SK-N-SH treated with all-trans-retinoic acid at 6 μM for 48 hours (cell line): ENCODE results near the gene DAND5.

Experiments used
- ATAC-seq: fragments of 200-7000 bp; cut with Tn5 transposase; 3 replicates; pipeline ENCODE4 v1.9.1; 2020; ENCODE audit warnings: mild to moderate bottlenecking, moderate library complexity
- ARNTL ChIP-seq: fragments of 450-650 bp; formaldehyde crosslinking; IDR thresholded peaks from 2 replicates; pipeline ENCODE4 v1.5.0; 2020; ENCODE audit warnings: low read depth, mild to moderate bottlenecking, moderate library complexity, borderline replicate concordance
- BACH2 ChIP-seq: fragments of 250-450 bp; sonication (Bioruptor Pico); IDR thresholded peaks from 2 replicates; pipeline ENCODE4 v1.9.0; 2021; ENCODE audit warnings: mild to moderate bottlenecking, borderline replicate concordance
- CSDC2 ChIP-seq: fragments of 250-450 bp; sonication (Bioruptor Pico); IDR thresholded peaks from 2 replicates; pipeline ENCODE4 v1.5.0; 2020; ENCODE audit warnings: mild to moderate bottlenecking, moderate library complexity
- ESRRG ChIP-seq: fragments of 250-450 bp; sonication (Bioruptor Pico); IDR thresholded peaks from 2 replicates; pipeline ENCODE4 v1.6.1; 2021; ENCODE audit warnings: mild to moderate bottlenecking
- GLIS3 ChIP-seq: fragments of 250-450 bp; sonication (Bioruptor Pico); IDR thresholded peaks from 2 replicates; pipeline ENCODE4 v1.5.0; 2020; ENCODE audit warnings: mild to moderate bottlenecking, moderate library complexity
- ISL1 ChIP-seq: fragments of 250-450 bp; sonication (Bioruptor Pico); IDR thresholded peaks from 2 replicates; pipeline ENCODE4 v2.1.2; 2022; ENCODE audit warnings: mild to moderate bottlenecking, moderate library complexity
- OSR1 ChIP-seq: fragments of 250-450 bp; sonication (Bioruptor Pico); IDR thresholded peaks from 2 replicates; pipeline ENCODE4 v1.8.0; 2022; ENCODE audit warnings: moderate library complexity, mild to moderate bottlenecking, inconsistent platforms
- PPARA ChIP-seq: fragments of 250-450 bp; sonication (Bioruptor Pico); IDR thresholded peaks from 2 replicates; pipeline ENCODE4 v1.5.0; 2020; ENCODE audit warnings: mild to moderate bottlenecking, borderline replicate concordance
- SNAI2 ChIP-seq: fragments of 250-450 bp; sonication (Bioruptor Pico); IDR thresholded peaks from 2 replicates; pipeline ENCODE4 v1.5.0; 2020; ENCODE audit warnings: mild to moderate bottlenecking, moderate library complexity
- TCF4 ChIP-seq: fragments of 250-450 bp; sonication (Bioruptor Pico); IDR thresholded peaks from 2 replicates; pipeline ENCODE4 v1.8.0; 2021; ENCODE audit warnings: mild to moderate bottlenecking, moderate library complexity, borderline replicate concordance
- ZC3H10 ChIP-seq: fragments of 250-450 bp; sonication (Bioruptor Pico); IDR thresholded peaks from 2 replicates; pipeline ENCODE4 v1.5.1; 2021; ENCODE audit warnings: mild to moderate bottlenecking, moderate library complexity
- ZFP30 ChIP-seq: fragments of 450-650 bp; formaldehyde crosslinking; IDR thresholded peaks from 2 replicates; pipeline ENCODE4 v1.5.0; 2022; ENCODE audit warnings: mild to moderate bottlenecking, moderate library complexity
- ZNF565 ChIP-seq: fragments of 450-650 bp; formaldehyde crosslinking; conservative IDR thresholded peaks from 2 replicates; pipeline ENCODE4 v1.5.0; 2020; ENCODE audit warnings: low read depth, mild to moderate bottlenecking, moderate library complexity
- ZNF70 ChIP-seq: fragments of 450-650 bp; formaldehyde crosslinking; IDR thresholded peaks from 2 replicates; pipeline ENCODE4 v1.5.0; 2020; ENCODE audit warnings: mild to moderate bottlenecking, moderate library complexity
- ZNF8 ChIP-seq: fragments of 450-650 bp; formaldehyde crosslinking; IDR thresholded peaks from 2 replicates; pipeline ENCODE4 v1.5.0; 2020; ENCODE audit warnings: mild to moderate bottlenecking, moderate library complexity
- TF ChIP-seq, protein P1 (sequence below): fragments of 250-450 bp; sonication (Bioruptor Pico); IDR thresholded peaks from 2 replicates; pipeline ENCODE4 v1.5.0; 2020; ENCODE audit warnings: mild to moderate bottlenecking, moderate library complexity
- TF ChIP-seq, protein P2 (sequence below): fragments of 250-450 bp; sonication (Bioruptor Pico); IDR thresholded peaks from 2 replicates; pipeline ENCODE4 v1.8.0; 2020; ENCODE audit warnings: mild to moderate bottlenecking, moderate library complexity, borderline replicate concordance
- TF ChIP-seq, protein P3 (sequence below): fragments of 250-450 bp; sonication (Bioruptor Pico); IDR thresholded peaks from 2 replicates; pipeline ENCODE4 v1.5.1; 2021; ENCODE audit warnings: mild to moderate bottlenecking, moderate library complexity
- TF ChIP-seq, protein P4 (sequence below): fragments of 250-450 bp; sonication (Bioruptor Pico); IDR thresholded peaks from 2 replicates; pipeline ENCODE4 v1.8.0; 2021; ENCODE audit warnings: low read depth, mild to moderate bottlenecking, moderate library complexity, borderline replicate concordance
- TF ChIP-seq, protein P5 (sequence below): fragments of 250-450 bp; sonication (Bioruptor Pico); IDR thresholded peaks from 2 replicates; pipeline ENCODE4 v1.5.1; 2020; ENCODE audit warnings: low read depth, mild to moderate bottlenecking, moderate library complexity

The DAND5 gene

DNA sequence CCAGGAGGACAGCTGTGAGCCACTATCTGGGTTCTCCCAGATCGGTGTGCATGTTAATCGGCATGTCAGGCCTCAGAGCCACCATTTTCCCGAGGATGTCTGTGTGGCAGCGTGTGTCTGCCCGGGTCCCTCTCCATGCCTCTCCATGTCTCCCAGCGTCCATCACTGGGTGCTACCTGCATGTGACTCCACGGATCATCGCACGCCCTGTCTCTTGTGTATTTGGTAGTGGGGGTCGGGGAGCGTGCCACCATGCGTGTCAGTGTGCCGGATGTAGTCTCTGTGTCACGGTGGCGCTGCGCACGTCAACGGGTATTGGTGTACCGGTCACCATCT, 31.8 kb downstream of the DAND5 start:
- ATAC-seq = no peak
- TF ChIP-seq, protein P1, sequence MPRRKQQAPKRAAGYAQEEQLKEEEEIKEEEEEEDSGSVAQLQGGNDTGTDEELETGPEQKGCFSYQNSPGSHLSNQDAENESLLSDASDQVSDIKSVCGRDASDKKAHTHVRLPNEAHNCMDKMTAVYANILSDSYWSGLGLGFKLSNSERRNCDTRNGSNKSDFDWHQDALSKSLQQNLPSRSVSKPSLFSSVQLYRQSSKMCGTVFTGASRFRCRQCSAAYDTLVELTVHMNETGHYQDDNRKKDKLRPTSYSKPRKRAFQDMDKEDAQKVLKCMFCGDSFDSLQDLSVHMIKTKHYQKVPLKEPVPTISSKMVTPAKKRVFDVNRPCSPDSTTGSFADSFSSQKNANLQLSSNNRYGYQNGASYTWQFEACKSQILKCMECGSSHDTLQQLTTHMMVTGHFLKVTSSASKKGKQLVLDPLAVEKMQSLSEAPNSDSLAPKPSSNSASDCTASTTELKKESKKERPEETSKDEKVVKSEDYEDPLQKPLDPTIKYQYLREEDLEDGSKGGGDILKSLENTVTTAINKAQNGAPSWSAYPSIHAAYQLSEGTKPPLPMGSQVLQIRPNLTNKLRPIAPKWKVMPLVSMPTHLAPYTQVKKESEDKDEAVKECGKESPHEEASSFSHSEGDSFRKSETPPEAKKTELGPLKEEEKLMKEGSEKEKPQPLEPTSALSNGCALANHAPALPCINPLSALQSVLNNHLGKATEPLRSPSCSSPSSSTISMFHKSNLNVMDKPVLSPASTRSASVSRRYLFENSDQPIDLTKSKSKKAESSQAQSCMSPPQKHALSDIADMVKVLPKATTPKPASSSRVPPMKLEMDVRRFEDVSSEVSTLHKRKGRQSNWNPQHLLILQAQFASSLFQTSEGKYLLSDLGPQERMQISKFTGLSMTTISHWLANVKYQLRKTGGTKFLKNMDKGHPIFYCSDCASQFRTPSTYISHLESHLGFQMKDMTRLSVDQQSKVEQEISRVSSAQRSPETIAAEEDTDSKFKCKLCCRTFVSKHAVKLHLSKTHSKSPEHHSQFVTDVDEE = no peak
- TF ChIP-seq TCF4 (no peak), BACH2 (no peak), ZNF70 (CRISPR knock-in tag) (no peak), SNAI2 (CRISPR knock-in tag) (no peak), PPARA (CRISPR knock-in tag) (no peak), ZNF8 (no peak), ZC3H10 (CRISPR knock-in tag) (no peak), CSDC2 (no peak), GLIS3 (CRISPR knock-in tag) (no peak), ISL1 (CRISPR knock-in tag) (no peak), ZNF565 (CRISPR knock-in tag) (no peak), OSR1 (CRISPR knock-in tag) (no peak), ESRRG (CRISPR knock-in tag) (no peak), ARNTL (CRISPR knock-in tag) (no peak), ZFP30 (CRISPR knock-in tag) (no peak)
- TF ChIP-seq, protein P2, sequence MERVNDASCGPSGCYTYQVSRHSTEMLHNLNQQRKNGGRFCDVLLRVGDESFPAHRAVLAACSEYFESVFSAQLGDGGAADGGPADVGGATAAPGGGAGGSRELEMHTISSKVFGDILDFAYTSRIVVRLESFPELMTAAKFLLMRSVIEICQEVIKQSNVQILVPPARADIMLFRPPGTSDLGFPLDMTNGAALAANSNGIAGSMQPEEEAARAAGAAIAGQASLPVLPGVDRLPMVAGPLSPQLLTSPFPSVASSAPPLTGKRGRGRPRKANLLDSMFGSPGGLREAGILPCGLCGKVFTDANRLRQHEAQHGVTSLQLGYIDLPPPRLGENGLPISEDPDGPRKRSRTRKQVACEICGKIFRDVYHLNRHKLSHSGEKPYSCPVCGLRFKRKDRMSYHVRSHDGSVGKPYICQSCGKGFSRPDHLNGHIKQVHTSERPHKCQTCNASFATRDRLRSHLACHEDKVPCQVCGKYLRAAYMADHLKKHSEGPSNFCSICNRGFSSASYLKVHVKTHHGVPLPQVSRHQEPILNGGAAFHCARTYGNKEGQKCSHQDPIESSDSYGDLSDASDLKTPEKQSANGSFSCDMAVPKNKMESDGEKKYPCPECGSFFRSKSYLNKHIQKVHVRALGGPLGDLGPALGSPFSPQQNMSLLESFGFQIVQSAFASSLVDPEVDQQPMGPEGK (CRISPR knock-in tag) = no peak
- TF ChIP-seq, protein P3, sequence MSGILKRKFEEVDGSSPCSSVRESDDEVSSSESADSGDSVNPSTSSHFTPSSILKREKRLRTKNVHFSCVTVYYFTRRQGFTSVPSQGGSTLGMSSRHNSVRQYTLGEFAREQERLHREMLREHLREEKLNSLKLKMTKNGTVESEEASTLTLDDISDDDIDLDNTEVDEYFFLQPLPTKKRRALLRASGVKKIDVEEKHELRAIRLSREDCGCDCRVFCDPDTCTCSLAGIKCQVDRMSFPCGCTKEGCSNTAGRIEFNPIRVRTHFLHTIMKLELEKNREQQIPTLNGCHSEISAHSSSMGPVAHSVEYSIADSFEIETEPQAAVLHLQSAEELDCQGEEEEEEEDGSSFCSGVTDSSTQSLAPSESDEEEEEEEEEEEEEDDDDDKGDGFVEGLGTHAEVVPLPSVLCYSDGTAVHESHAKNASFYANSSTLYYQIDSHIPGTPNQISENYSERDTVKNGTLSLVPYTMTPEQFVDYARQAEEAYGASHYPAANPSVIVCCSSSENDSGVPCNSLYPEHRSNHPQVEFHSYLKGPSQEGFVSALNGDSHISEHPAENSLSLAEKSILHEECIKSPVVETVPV (CRISPR knock-in tag) = no peak

DNA sequence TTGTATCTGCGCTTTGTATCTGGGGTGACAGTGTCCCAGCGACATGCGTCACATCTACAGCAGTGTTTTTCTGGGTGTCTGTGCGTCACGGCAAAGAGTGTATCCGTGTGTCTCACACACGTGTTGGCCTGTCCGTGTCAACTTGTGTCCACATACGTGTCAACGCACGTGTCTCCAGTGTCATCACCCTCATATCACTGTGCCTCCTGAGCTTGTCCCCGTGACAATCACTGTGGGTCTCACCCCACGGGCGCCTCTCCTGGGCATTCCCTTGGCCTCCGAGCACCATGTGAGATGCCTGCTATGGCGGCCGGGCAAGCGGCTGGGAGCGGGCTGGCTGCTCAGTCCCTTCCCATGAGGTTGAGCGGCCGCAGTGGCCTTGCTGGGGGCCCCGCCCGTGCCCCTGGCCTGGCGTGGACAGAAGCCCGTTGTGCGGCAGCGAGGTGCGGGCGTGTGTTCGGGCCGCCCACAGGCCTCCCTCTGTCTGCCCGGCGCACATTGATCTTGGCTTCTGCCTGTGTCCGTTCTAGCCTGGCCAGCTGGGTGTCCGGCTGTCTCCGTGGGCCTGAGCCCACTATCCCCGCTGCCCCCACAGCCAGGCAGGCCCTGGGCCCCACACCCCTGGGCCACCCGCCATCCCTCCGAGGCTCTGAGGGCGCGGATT, 32.3 kb downstream of the DAND5 start:
- TF ChIP-seq ZFP30 (CRISPR knock-in tag) (no peak), ISL1 (CRISPR knock-in tag) (no peak), PPARA (CRISPR knock-in tag) (no peak), OSR1 (CRISPR knock-in tag) (no peak), ZNF565 (CRISPR knock-in tag) (no peak), SNAI2 (CRISPR knock-in tag) (no peak), BACH2 (no peak)
- TF ChIP-seq, protein P4, sequence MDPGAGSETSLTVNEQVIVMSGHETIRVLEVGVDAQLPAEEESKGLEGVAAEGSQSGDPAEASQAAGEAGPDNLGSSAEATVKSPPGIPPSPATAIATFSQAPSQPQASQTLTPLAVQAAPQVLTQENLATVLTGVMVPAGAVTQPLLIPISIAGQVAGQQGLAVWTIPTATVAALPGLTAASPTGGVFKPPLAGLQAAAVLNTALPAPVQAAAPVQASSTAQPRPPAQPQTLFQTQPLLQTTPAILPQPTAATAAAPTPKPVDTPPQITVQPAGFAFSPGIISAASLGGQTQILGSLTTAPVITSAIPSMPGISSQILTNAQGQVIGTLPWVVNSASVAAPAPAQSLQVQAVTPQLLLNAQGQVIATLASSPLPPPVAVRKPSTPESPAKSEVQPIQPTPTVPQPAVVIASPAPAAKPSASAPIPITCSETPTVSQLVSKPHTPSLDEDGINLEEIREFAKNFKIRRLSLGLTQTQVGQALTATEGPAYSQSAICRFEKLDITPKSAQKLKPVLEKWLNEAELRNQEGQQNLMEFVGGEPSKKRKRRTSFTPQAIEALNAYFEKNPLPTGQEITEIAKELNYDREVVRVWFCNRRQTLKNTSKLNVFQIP (CRISPR knock-in tag) = no peak
- no peak for ATAC-seq

DNA sequence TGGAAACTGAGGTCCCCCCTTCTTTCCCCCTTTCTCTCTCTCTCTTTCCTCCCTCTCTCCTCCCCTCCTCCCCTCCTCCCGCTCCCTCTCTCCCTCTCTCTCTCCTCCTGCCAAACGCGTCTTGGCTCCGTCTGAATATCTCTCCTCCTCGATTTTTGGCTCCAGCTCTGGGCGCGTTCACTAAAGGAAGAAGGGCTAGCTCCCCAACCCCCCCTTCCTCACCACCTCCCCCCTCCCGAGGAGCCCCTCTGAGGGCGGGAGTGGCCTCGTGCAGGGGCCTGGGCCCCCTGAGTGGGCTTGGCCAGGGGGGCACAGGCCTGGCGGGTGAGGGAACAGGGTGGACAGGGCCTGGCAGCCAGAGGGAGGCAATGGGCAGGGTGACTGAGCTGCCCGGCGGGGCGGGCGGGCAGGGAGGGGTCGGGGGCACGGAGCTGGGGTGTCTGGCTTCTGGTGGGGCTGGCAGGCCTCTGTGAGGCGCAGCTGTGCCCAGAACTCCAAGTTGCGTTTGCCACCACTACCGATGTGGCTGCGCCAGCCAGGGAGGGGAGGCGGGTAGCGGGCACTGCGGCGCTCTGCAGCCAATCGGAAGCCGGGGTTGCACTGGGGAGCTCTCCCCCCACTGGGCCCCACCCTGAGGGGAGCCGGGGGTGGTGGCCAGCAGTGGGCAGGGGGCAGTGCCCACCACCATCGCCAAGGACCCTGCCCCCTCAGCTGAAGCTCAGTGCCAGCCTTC, 33.0 kb downstream of the DAND5 start:
- TF ChIP-seq, protein P1 = no peak
- TF ChIP-seq PPARA (CRISPR knock-in tag) = no peak
- TF ChIP-seq CSDC2 = no peak
- TF ChIP-seq, protein P2 (CRISPR knock-in tag) = no peak
- no peak for TF ChIP-seq ZC3H10 (CRISPR knock-in tag)
- TF ChIP-seq ZFP30 (CRISPR knock-in tag) = no peak
- TF ChIP-seq, protein P5, sequence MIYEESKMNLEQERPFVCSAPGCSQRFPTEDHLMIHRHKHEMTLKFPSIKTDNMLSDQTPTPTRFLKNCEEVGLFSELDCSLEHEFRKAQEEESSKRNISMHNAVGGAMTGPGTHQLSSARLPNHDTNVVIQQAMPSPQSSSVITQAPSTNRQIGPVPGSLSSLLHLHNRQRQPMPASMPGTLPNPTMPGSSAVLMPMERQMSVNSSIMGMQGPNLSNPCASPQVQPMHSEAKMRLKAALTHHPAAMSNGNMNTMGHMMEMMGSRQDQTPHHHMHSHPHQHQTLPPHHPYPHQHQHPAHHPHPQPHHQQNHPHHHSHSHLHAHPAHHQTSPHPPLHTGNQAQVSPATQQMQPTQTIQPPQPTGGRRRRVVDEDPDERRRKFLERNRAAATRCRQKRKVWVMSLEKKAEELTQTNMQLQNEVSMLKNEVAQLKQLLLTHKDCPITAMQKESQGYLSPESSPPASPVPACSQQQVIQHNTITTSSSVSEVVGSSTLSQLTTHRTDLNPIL = no peak
- no peak for TF ChIP-seq OSR1 (CRISPR knock-in tag)
- no peak for TF ChIP-seq ISL1 (CRISPR knock-in tag)
- no peak for TF ChIP-seq ESRRG (CRISPR knock-in tag)
- ATAC-seq = no peak
